Hepatocyte (in vitro differentiated cells): ENCODE data around the gene RAP1GAP2. TPM values are rescaled to one million over a fixed set of nuclear protein-coding genes. Genes with fewer than 3 reads are reported as not detected.

Experiments
- DNase-seq: peaks from one replicate; pipeline ENCODE4 v3.0.0-alpha.2; 2016; ENCODE audit warnings: low spot score
- H2AFZ ChIP-seq: fragments of 200-600 bp; sonication (generic); 2 replicates; pipeline ENCODE4 v1.6.0; 2016; ENCODE audit warnings: antibody characterized with exemption, mild to moderate bottlenecking
- H3K27ac ChIP-seq: fragments of 200-600 bp; sonication (generic); 2 replicates; pipeline ENCODE4 v1.5.1; 2016; ENCODE audit warnings: mild to moderate bottlenecking
- H3K27me3 ChIP-seq: fragments of 200-600 bp; sonication (generic); 2 replicates; pipeline ENCODE4 v1.6.1; 2016
- H3K36me3 ChIP-seq: fragments of 200-600 bp; sonication (generic); replicated peaks from 2 replicates; pipeline ENCODE4 v1.5.1; 2016; ENCODE audit warnings: low read depth; ENCODE audit not compliant: insufficient read depth
- H3K4me1 ChIP-seq: fragments of 200-600 bp; sonication (generic); 2 replicates; pipeline ENCODE4 v1.5.1; 2016; ENCODE audit warnings: mild to moderate bottlenecking, moderate library complexity; ENCODE audit not compliant: insufficient read depth
- H3K4me2 ChIP-seq: fragments of 200-600 bp; sonication (generic); 2 replicates; pipeline ENCODE4 v1.6.0; 2016
- H3K4me3 ChIP-seq: fragments of 200-600 bp; sonication (generic); 2 replicates; pipeline ENCODE4 v1.5.1; 2016; ENCODE audit warnings: mild to moderate bottlenecking
- H3K79me2 ChIP-seq: fragments of 200-600 bp; sonication (generic); 2 replicates; pipeline ENCODE4 v1.6.0; 2017; ENCODE audit warnings: mild to moderate bottlenecking
- H3K9me2 ChIP-seq: fragments of 200-600 bp; sonication (generic); replicated peaks from 2 replicates; pipeline ENCODE4 v1.6.0; 2017; ENCODE audit warnings: mild to moderate bottlenecking; ENCODE audit not compliant: insufficient read depth
- H3K9me3 ChIP-seq: fragments of 200-600 bp; sonication (generic); 2 replicates; pipeline ENCODE4 v1.5.1; 2016; ENCODE audit warnings: low read depth, mild to moderate bottlenecking
- H4K20me1 ChIP-seq: fragments of 200-600 bp; sonication (generic); 2 replicates; pipeline ENCODE4 v1.6.0; 2016; ENCODE audit warnings: mild to moderate bottlenecking; ENCODE audit not compliant: insufficient read depth, poor library complexity, severe bottlenecking
- EZH2 ChIP-seq: fragments of 200-600 bp; sonication (generic); IDR thresholded peaks from 2 replicates; pipeline ENCODE4 v1.6.1; 2016; ENCODE audit warnings: antibody characterized with exemption, mild to moderate bottlenecking, borderline replicate concordance
- EZH2phosphoT487 ChIP-seq: fragments of 200-600 bp; sonication (generic); IDR thresholded peaks from one replicate; pipeline ENCODE4 v1.6.1; 2018; ENCODE audit warnings: antibody characterized with exemption, mild to moderate bottlenecking, low read depth, moderate library complexity; ENCODE audit not compliant: unreplicated experiment, severe bottlenecking
- whole genome bisulfite sequencing: methylation state at CpG from one replicate; pipeline ENCODE4 v1.1.6; 2016; ENCODE audit warnings: low lambda C conversion rate; ENCODE audit errors: missing lambda C conversion rate; 5-methylcytosine and 5-hydroxymethylcytosine counted together
- polyA plus RNA-seq: library from polyadenylated mRNA; unstranded; fragments of >200 nt; fragmentation: Nextera tagmentation; extraction: Ambion mirVana; gene quantifications from 2 replicates; pipeline ENCODE4 v1.2.1, GENCODE V29; 2016
- total RNA-seq: library from RNA; depleted of rRNA; stranded (reverse); fragments of >200 nt; gene quantifications from 2 replicates; pipeline ENCODE4 v1.2.3, GENCODE V29; 2014
- TF ChIP-seq, protein P1 (sequence below): fragments of 200-600 bp; sonication (generic); IDR thresholded peaks from 2 replicates; pipeline ENCODE4 v1.5.1; 2016; ENCODE audit warnings: antibody characterized with exemption, mild to moderate bottlenecking; ENCODE audit not compliant: poor library complexity

The RAP1GAP2 gene
- total and polyA plus RNA-seq, 2 experiments from 2014 or later = 3.0 to 10.0 TPM

DNA sequence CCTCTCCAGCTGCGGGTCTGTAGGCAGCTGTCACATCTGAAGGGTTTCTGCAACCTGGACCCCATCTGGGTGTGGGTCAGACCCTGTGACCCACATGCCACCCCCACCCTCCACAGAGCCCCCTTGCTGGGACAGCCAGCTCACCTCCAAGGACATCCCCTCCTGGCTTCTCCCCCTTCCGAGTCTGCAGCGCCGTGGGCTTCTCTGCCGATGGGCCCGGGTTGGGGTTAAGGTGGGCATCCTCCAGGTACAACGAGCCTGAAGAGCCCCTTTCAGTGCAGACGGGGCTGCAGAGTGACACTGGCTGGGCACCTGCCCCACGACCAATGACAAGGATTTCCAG is 238.3 kb downstream of the RAP1GAP2 start:
- Histone ChIP-seq H4K20me1 (no peaks in the 10 kb centered on the region), H3K79me2 (no peaks in the 10 kb centered on the region), H3K27me3 (no peaks in the 10 kb centered on the region), H3K4me3 (no peak overlapping the region), H3K9me2 (no peaks in the 10 kb centered on the region), H3K27ac (no peak overlapping the region), H2AFZ (no peak overlapping the region), H3K4me2 (no peak overlapping the region), H3K4me1 (no peaks in the 10 kb centered on the region), H3K9me3 (no peaks in the 10 kb centered on the region), H3K36me3 (no peaks in the 10 kb centered on the region)
- no peak for TF ChIP-seq EZH2phosphoT487
- TF ChIP-seq, protein P1, sequence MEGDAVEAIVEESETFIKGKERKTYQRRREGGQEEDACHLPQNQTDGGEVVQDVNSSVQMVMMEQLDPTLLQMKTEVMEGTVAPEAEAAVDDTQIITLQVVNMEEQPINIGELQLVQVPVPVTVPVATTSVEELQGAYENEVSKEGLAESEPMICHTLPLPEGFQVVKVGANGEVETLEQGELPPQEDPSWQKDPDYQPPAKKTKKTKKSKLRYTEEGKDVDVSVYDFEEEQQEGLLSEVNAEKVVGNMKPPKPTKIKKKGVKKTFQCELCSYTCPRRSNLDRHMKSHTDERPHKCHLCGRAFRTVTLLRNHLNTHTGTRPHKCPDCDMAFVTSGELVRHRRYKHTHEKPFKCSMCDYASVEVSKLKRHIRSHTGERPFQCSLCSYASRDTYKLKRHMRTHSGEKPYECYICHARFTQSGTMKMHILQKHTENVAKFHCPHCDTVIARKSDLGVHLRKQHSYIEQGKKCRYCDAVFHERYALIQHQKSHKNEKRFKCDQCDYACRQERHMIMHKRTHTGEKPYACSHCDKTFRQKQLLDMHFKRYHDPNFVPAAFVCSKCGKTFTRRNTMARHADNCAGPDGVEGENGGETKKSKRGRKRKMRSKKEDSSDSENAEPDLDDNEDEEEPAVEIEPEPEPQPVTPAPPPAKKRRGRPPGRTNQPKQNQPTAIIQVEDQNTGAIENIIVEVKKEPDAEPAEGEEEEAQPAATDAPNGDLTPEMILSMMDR = no peak
- no peak for TF ChIP-seq EZH2
- DNase-seq = no peak
- WGBS = 90% methylated on average over 9 of the region's 9 CpGs

GRCh38 chr17:3035256-3035967 is 239.2 kb downstream of the RAP1GAP2 start:
- H3K4me2 ChIP-seq = no peak overlapping the region
- H3K27ac ChIP-seq = no peak overlapping the region
- TF ChIP-seq EZH2phosphoT487 (no peak), EZH2 (no peak)
- TF ChIP-seq, protein P1 = no peak
- H2AFZ ChIP-seq = no peak overlapping the region
- no peaks in the 10 kb centered on the region for H4K20me1 ChIP-seq
- H3K9me3 ChIP-seq = no peaks in the 10 kb centered on the region
- WGBS = 84% methylated on average over 13 of the region's 13 CpGs
- no peaks in the 10 kb centered on the region for H3K36me3 ChIP-seq
- H3K27me3 ChIP-seq = no peaks in the 10 kb centered on the region
- no peaks in the 10 kb centered on the region for H3K79me2 ChIP-seq
- H3K4me1 ChIP-seq = no peaks in the 10 kb centered on the region
- no peaks in the 10 kb centered on the region for H3K9me2 ChIP-seq
- no peak for DNase-seq
- no peak overlapping the region for H3K4me3 ChIP-seq

GRCh38 chr17:3035968-3036280 is 239.7 kb downstream of the RAP1GAP2 start:
- Histone ChIP-seq H3K9me3 (no peaks in the 10 kb centered on the region), H4K20me1 (no peaks in the 10 kb centered on the region), H3K36me3 (no peaks in the 10 kb centered on the region), H2AFZ (no peak overlapping the region), H3K4me1 (no peaks in the 10 kb centered on the region), H3K79me2 (no peaks in the 10 kb centered on the region), H3K27ac (no peak overlapping the region), H3K9me2 (no peaks in the 10 kb centered on the region), H3K4me3 (no peak overlapping the region), H3K4me2 (no peak overlapping the region), H3K27me3 (no peaks in the 10 kb centered on the region)
- TF ChIP-seq EZH2phosphoT487 (no peak), EZH2 (no peak)
- TF ChIP-seq, protein P1 = no peak
- DNase-seq = no peak
- WGBS = 92% methylated on average over 7 of the region's 7 CpGs
